Keratinocyte (primary cell): Measurements from ENCODE around the gene CEACAM20.

Experiments
- CTCF ChIP-seq, 3 experiments: IDR thresholded peaks in 1 of 3; conservative IDR thresholded peaks in 1 of 3; optimal IDR thresholded peaks in 1 of 3; 2 replicates in 2 of 3; 3 replicates in 1 of 3; pipeline versions ENCODE3 to v1.5.1; 2011; ENCODE audit warnings: low read length in 3 of 3, mild to moderate bottlenecking in 3 of 3, moderate library complexity in 2 of 3, control low read depth in 1 of 3, inconsistent platforms in 1 of 3; ENCODE audit not compliant: insufficient read depth in 2 of 3; ENCODE audit errors: extremely low read depth in 1 of 3
- EZH2 ChIP-seq: IDR thresholded peaks from one replicate; pipeline ENCODE4 v1.6.1; 2012; ENCODE audit warnings: inconsistent platforms, mild to moderate bottlenecking, low read length, moderate library complexity

GRCh38 chr19:44554641-44555246, 25.3 kb upstream of the CEACAM20 start:
- TF ChIP-seq CTCF (optimal IDR thresholded peaks at IDR 0.05 in 1 of 3, IDR thresholded peaks at IDR 0.05 in 1 of 3, conservative IDR thresholded peaks at IDR 0.05 in 1 of 3; ENCODE audit: extremely low read depth in 1 of 3, insufficient read depth in 2 of 3, low read length in 3 of 3) (no peak), EZH2 (no peak)
